GM06990 (cell line): ENCODE data around the gene PAX5.
A peak's percentile ranks its signal among the peaks of the same experiment; 100 is the strongest.
"Not testable (repeated sequence)": the region's sequence is repeated elsewhere in the genome, so short reads cannot be mapped to it uniquely, and the experiment has no call there.

ENCODE experiments used
- DNase-seq: peaks from one replicate; pipeline ENCODE4 v3.0.0-alpha.2; 2011; ENCODE audit not compliant: insufficient read length; ENCODE audit errors: extremely low read depth
- H3K27me3 ChIP-seq: replicated peaks from 2 replicates; pipeline ENCODE4 v1.6.0; 2011; ENCODE audit warnings: low read length; ENCODE audit not compliant: control insufficient read depth, insufficient read depth
- H3K36me3 ChIP-seq: 2 replicates; pipeline ENCODE4 v1.5.1; 2011; ENCODE audit warnings: low read length; ENCODE audit not compliant: control insufficient read depth, insufficient read depth
- H3K4me3 ChIP-seq: replicated peaks from 2 replicates; pipeline ENCODE4 v1.5.1; 2011; ENCODE audit warnings: low read depth, mild to moderate bottlenecking, control low read depth, low read length
- CTCF ChIP-seq: IDR thresholded peaks from 2 replicates; pipeline ENCODE4 v1.5.1; 2011; ENCODE audit warnings: low read length, control low read depth, mild to moderate bottlenecking, inconsistent platforms; ENCODE audit not compliant: insufficient read depth, poor library complexity, severe bottlenecking

Gene PAX5

GRCh38 chr9:37066139-37066725 is 32.2 kb upstream of the PAX5 start:
- no peak for TF ChIP-seq CTCF
- Histone ChIP-seq H3K27me3 (no peaks in the 10 kb centered on the region), H3K36me3 (no peaks in the 10 kb centered on the region), H3K4me3 (no peak overlapping the region)
- DNase-seq: peak; percentile 44

GRCh38 chr9:37062336-37062735 is 28.3 kb upstream of the PAX5 start:
- TF ChIP-seq CTCF: no peak
- no peaks in the 10 kb centered on the region for H3K27me3 ChIP-seq
- H3K4me3 ChIP-seq: no peak overlapping the region
- DNase-seq: no peak
- no peaks in the 10 kb centered on the region for H3K36me3 ChIP-seq

GRCh38 chr9:37061768-37062167 is 27.7 kb upstream of the PAX5 start:
- no peak for DNase-seq
- no peaks in the 10 kb centered on the region for H3K36me3 ChIP-seq
- H3K27me3 ChIP-seq: no peaks in the 10 kb centered on the region
- H3K4me3 ChIP-seq: no peak overlapping the region
- TF ChIP-seq CTCF: no peak

GRCh38 chr9:37060833-37061232 is 26.8 kb upstream of the PAX5 start:
- no peak overlapping the region for H3K4me3 ChIP-seq
- H3K36me3 ChIP-seq: no peaks in the 10 kb centered on the region
- DNase-seq: no peak
- TF ChIP-seq CTCF: no peak
- H3K27me3 ChIP-seq: no peaks in the 10 kb centered on the region

GRCh38 chr9:37056046-37056920 is 22.2 kb upstream of the PAX5 start:
- TF ChIP-seq CTCF: no peak
- Histone ChIP-seq H3K36me3 (no peaks in the 10 kb centered on the region), H3K27me3 (no peaks in the 10 kb centered on the region), H3K4me3 (no peak overlapping the region)
- DNase-seq: no peak

GRCh38 chr9:37054363-37054720 is 20.3 kb upstream of the PAX5 start:
- not testable (repeated sequence) for H3K36me3 ChIP-seq, H3K27me3 ChIP-seq, DNase-seq, H3K4me3 ChIP-seq
